HG03025 (cell line): Measurements from ENCODE around the gene MCOLN1.
"Not testable (repeated sequence)": the region's sequence is repeated elsewhere in the genome, so short reads cannot be mapped to it uniquely, and the experiment has no call there.

Experiments used
- ATAC-seq: cut with Tn5 transposase; IDR thresholded peaks from one replicate; pipeline ENCODE4 v1.9.1; 2021; ENCODE audit warnings: mild to moderate bottlenecking, moderate library complexity; ENCODE audit not compliant: unreplicated experiment, low FRiP score

Gene MCOLN1

DNA sequence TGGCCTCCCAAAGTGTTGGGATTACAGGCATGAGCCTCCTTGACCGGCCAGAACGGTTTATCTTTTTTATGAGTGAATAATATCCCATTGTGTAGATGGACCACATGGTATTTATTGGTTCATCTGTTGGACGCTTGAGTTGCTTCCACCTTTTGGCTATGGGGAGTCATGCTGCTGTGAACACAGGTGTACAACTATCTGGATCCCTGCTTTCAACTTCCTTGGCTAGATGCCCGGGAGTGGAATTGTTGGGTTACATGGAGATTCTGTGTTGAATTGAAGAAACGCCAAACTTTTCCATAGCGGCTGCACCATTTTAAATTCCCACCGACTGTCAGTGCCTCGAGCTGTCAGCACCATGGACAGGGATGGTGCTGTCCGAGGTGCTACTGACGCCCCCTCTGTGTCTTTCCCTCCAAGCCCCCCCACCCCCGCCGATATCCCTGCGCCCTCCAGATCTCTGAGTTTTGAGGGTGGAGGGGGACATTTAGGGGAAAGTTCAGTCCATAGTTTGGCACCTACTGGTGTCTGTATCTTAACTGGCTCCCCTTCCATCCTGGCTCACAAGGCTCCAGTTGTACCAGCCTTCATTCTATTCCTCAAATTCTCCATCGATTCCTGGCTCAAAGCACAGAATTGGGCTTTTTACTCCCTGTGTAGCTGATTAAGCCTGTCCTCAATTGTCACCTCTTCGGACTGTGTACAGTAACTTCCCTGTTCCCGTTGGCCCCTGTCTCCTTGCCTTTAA lies 40.4 kb downstream of the MCOLN1 start:
- ATAC-seq, result no peak

DNA sequence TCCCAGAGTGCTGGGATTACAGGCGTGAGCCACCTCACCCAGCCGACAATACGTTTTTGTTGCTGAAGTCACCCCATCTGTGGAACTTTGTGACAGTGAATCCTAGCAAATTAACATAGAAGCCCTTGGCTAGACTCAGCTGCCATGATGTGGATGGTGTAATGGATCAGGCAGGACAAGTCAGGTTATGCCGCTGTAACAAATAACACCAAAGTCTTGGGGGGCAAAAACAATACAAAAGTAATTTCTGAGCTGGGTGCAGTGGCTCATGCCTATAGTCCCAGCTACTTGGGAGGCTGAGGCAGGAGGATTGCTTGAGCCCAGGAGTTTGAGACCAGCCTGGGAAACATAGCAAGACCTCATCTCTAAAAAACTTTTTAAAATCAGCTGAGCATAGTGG lies 42.4 kb downstream of the MCOLN1 start:
- ATAC-seq, result no peak

DNA sequence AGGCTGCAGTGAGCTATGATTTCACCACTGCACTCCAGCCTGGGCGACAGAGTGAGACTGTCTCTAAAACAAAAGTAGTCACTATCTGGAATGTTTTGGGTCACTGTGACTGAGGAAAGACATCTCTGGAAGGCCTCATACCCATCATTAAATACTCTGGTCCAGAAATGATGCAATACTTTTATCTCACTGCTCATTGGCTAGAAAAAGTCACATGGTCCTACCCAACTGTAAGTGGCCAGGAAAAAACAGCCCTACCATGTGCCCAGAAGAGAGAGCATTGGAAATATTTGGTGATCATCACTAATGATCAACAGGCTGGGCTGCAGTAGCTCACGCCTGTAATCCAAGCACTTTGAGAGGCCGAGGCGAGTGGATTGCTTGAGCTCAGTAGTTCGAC lies 42.9 kb downstream of the MCOLN1 start:
- ATAC-seq, result no peak

DNA sequence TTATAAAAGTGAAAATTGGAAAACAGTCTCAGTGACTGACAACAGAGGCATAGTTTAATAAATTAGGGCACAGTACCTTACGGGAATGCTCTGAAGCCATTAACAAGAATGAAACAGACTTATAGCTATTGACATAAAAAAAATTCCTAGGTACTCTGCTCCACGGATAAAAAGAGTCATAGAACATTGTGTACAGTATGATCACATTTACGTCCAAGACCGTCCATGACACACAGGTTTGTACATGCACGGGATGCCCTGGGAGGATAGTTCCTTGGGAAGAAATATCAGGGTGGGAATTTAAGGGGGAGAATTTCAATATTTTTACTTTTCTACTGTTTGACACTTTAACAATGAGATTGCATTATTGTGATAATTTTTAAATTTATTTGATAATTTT lies 48.3 kb downstream of the MCOLN1 start:
- ATAC-seq, result no peak

DNA sequence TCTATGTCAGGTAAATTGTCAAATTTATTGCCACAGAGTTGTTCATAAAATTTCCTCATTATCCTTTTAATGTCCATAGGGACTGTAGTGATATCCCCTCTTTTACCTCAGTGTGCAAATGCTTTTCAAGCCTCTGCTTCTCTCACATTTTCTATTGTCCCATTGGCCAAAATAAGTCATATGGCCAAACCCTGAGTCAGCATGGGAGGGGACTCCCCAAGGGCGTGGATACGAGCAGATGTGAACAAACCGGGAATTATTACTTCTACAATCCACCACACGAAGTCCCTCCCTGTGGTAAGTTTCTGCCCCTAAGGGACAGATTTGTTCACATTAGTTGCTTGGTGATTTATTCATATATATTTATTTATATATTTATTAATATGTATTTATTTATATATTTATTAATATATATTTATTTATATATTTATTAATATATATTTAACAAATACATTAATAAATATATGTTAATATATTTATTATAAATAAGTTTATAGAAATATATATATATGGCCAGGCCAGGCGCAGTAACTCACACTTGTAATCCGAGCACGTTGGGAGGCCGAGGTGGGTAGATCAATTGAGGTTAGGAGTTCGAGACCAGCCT lies 53.1 kb downstream of the MCOLN1 start:
- no peak for ATAC-seq

DNA sequence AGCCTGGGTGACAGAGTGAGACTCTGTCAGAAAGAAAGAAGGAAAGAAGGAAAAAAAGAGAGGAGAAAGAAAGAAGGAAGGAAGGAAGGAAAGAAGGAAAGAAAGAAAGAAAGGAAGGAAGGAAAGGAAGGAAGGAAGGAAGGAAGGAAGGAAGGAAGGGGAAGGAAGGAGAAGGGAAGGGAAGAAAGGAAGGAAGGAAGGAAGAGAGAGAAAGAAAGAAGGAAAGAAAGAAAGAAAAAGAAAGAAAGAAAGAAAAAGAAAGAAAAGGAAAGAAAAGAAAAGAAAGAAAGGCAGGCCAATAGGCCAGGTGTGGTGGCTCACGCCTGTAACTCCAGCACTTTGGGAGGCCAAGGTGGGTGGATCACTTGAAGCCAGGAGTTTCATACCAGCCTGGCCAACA lies 55.0 kb downstream of the MCOLN1 start:
- ATAC-seq, result not testable (repeated sequence)

DNA sequence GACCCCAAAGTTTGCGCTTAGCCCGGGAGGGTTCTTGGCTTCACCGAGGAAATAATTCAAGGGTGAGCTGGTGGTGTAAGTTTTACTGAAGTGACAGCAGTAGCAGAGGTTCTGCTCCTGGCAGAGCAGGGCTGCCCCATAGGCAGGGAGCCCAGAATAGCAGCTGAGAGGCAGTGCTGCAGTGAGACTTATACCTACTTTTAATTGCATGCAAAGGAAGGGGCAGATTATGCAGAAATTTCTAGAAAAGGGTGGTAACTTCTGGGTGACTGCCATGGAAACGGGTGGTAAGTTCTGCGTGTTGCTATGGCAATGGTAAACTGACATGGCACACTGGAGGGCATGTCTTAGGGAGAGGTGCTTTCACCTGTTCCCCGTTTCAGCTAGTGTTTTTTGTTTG lies 55.7 kb downstream of the MCOLN1 start:
- no peak for ATAC-seq

DNA sequence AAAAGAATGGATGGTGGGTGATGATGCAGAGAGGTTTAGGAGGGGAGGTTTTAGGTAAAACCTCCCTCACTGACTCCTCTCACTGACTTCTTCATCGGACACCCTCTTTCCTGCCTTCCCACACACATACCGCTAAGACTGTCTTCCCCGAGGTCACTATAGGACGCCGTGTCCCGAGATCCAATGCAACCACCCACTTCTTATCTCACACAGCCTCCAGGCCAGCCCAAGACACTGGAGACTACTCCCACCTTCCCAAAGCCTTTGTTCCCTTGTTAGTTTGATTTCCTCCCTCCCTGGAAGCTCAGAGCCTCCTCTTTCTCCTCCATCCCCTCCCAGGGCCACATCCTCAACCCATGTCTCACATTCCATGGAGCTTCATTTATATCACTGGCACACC lies 56.8 kb downstream of the MCOLN1 start:
- no peak for ATAC-seq

DNA sequence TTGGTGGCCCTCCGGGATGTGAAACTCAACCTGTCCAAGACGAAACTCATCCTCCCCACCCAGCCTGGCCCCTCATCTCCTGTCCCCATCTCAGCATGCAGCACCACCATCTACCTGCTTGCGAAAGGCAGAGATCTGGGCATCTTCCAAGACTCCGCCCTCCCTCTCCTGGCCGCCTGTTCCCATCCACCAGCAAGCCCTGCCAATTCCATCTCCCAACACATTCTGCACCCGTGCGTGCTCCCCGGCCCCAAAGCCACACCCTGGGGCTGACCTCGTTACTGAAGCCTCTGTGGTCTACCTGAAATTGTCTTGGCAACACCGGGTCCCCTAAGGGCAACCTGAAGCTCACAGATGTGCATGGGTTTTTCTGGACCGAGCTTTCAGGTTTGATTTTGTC lies 60.0 kb downstream of the MCOLN1 start:
- no peak for ATAC-seq
